SK-N-SH treated with all-trans-retinoic acid at 6 μM for 48 hours (cell line): Measurements from ENCODE around the gene MTHFS.

ENCODE experiments used
- ATAC-seq: fragments of 200-7000 bp; cut with Tn5 transposase; 3 replicates; pipeline ENCODE4 v1.9.1; 2020; ENCODE audit warnings: mild to moderate bottlenecking, moderate library complexity
- ARNTL ChIP-seq: fragments of 450-650 bp; formaldehyde crosslinking; IDR thresholded peaks from 2 replicates; pipeline ENCODE4 v1.5.0; 2020; ENCODE audit warnings: low read depth, mild to moderate bottlenecking, moderate library complexity, borderline replicate concordance
- BACH2 ChIP-seq: fragments of 250-450 bp; sonication (Bioruptor Pico); IDR thresholded peaks from 2 replicates; pipeline ENCODE4 v1.9.0; 2021; ENCODE audit warnings: mild to moderate bottlenecking, borderline replicate concordance
- CSRNP3 ChIP-seq: fragments of 250-450 bp; sonication (Bioruptor Pico); IDR thresholded peaks from 2 replicates; pipeline ENCODE4 v1.5.1; 2021; ENCODE audit warnings: mild to moderate bottlenecking, moderate library complexity
- ESRRG ChIP-seq: fragments of 250-450 bp; sonication (Bioruptor Pico); IDR thresholded peaks from 2 replicates; pipeline ENCODE4 v1.6.1; 2021; ENCODE audit warnings: mild to moderate bottlenecking
- GLIS3 ChIP-seq: fragments of 250-450 bp; sonication (Bioruptor Pico); IDR thresholded peaks from 2 replicates; pipeline ENCODE4 v1.5.0; 2020; ENCODE audit warnings: mild to moderate bottlenecking, moderate library complexity
- PATZ1 ChIP-seq: fragments of 250-450 bp; sonication (Bioruptor Pico); IDR thresholded peaks from 2 replicates; pipeline ENCODE4 v1.8.0; 2020; ENCODE audit warnings: mild to moderate bottlenecking, moderate library complexity, borderline replicate concordance
- PPARA ChIP-seq: fragments of 250-450 bp; sonication (Bioruptor Pico); IDR thresholded peaks from 2 replicates; pipeline ENCODE4 v1.5.0; 2020; ENCODE audit warnings: mild to moderate bottlenecking, borderline replicate concordance
- RARB ChIP-seq: fragments of 250-450 bp; sonication (Bioruptor Pico); IDR thresholded peaks from 2 replicates; pipeline ENCODE4 v1.8.0; 2021; ENCODE audit warnings: mild to moderate bottlenecking, moderate library complexity
- SNAI2 ChIP-seq: fragments of 250-450 bp; sonication (Bioruptor Pico); IDR thresholded peaks from 2 replicates; pipeline ENCODE4 v1.5.0; 2020; ENCODE audit warnings: mild to moderate bottlenecking, moderate library complexity
- TCF4 ChIP-seq: fragments of 250-450 bp; sonication (Bioruptor Pico); IDR thresholded peaks from 2 replicates; pipeline ENCODE4 v1.8.0; 2021; ENCODE audit warnings: mild to moderate bottlenecking, moderate library complexity, borderline replicate concordance
- TOX ChIP-seq: fragments of 250-450 bp; sonication (Bioruptor Pico); IDR thresholded peaks from 2 replicates; pipeline ENCODE4 v1.8.0; 2021; ENCODE audit warnings: mild to moderate bottlenecking, moderate library complexity, borderline replicate concordance
- ZC3H10 ChIP-seq: fragments of 250-450 bp; sonication (Bioruptor Pico); IDR thresholded peaks from 2 replicates; pipeline ENCODE4 v1.5.1; 2021; ENCODE audit warnings: mild to moderate bottlenecking, moderate library complexity
- ZFP3 ChIP-seq: fragments of 250-450 bp; sonication (Bioruptor Pico); IDR thresholded peaks from 2 replicates; pipeline ENCODE4 v1.5.0; 2020; ENCODE audit warnings: mild to moderate bottlenecking, moderate library complexity
- ZFP30 ChIP-seq: fragments of 450-650 bp; formaldehyde crosslinking; IDR thresholded peaks from 2 replicates; pipeline ENCODE4 v1.5.0; 2022; ENCODE audit warnings: mild to moderate bottlenecking, moderate library complexity
- ZNF565 ChIP-seq: fragments of 450-650 bp; formaldehyde crosslinking; conservative IDR thresholded peaks from 2 replicates; pipeline ENCODE4 v1.5.0; 2020; ENCODE audit warnings: low read depth, mild to moderate bottlenecking, moderate library complexity
- ZNF70 ChIP-seq: fragments of 450-650 bp; formaldehyde crosslinking; IDR thresholded peaks from 2 replicates; pipeline ENCODE4 v1.5.0; 2020; ENCODE audit warnings: mild to moderate bottlenecking, moderate library complexity
- ZNF8 ChIP-seq: fragments of 450-650 bp; formaldehyde crosslinking; IDR thresholded peaks from 2 replicates; pipeline ENCODE4 v1.5.0; 2020; ENCODE audit warnings: mild to moderate bottlenecking, moderate library complexity
- TF ChIP-seq, protein P1 (sequence below): fragments of 250-450 bp; sonication (Bioruptor Pico); IDR thresholded peaks from 2 replicates; pipeline ENCODE4 v1.8.0; 2021; ENCODE audit warnings: low read depth, mild to moderate bottlenecking, moderate library complexity, borderline replicate concordance
- TF ChIP-seq, protein P2 (sequence below): fragments of 250-450 bp; sonication (Bioruptor Pico); IDR thresholded peaks from 2 replicates; pipeline ENCODE4 v1.5.0; 2020; ENCODE audit warnings: mild to moderate bottlenecking, moderate library complexity

Gene MTHFS

DNA sequence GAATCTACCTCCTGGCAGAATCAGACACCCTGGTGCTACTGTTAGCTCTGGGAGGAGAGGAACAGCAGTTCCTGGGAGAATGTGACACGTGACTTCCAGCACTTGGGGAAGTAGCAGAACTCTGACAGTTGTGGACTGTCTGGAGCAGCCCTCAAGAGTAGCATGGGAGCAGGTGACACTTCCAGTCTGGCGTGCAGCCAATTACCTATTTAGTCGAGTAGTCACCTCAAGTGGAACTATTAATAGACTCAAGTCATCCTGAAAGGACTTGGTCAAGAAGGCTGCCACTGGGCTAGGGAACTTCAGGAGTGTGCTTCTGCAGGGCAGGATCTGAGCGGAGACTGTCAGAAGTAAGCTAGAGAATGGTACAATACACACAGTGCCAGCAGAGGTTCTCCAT is 62.3 kb downstream of the MTHFS start:
- TF ChIP-seq RARB (no peak), PATZ1 (CRISPR knock-in tag) (no peak), ZFP30 (CRISPR knock-in tag) (no peak), ESRRG (CRISPR knock-in tag) (no peak), PPARA (CRISPR knock-in tag) (no peak), BACH2 (no peak), TOX (CRISPR knock-in tag) (no peak)
- TF ChIP-seq, protein P1, sequence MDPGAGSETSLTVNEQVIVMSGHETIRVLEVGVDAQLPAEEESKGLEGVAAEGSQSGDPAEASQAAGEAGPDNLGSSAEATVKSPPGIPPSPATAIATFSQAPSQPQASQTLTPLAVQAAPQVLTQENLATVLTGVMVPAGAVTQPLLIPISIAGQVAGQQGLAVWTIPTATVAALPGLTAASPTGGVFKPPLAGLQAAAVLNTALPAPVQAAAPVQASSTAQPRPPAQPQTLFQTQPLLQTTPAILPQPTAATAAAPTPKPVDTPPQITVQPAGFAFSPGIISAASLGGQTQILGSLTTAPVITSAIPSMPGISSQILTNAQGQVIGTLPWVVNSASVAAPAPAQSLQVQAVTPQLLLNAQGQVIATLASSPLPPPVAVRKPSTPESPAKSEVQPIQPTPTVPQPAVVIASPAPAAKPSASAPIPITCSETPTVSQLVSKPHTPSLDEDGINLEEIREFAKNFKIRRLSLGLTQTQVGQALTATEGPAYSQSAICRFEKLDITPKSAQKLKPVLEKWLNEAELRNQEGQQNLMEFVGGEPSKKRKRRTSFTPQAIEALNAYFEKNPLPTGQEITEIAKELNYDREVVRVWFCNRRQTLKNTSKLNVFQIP (CRISPR knock-in tag): no peak
- no peak for ATAC-seq

GRCh38 chr15:79832367-79833120 is 64.3 kb downstream of the MTHFS start:
- no peak for ATAC-seq

More at GRCh38 chr15:79832367-79833120, 64.3 kb downstream of the MTHFS start:
- TF ChIP-seq, protein P2, sequence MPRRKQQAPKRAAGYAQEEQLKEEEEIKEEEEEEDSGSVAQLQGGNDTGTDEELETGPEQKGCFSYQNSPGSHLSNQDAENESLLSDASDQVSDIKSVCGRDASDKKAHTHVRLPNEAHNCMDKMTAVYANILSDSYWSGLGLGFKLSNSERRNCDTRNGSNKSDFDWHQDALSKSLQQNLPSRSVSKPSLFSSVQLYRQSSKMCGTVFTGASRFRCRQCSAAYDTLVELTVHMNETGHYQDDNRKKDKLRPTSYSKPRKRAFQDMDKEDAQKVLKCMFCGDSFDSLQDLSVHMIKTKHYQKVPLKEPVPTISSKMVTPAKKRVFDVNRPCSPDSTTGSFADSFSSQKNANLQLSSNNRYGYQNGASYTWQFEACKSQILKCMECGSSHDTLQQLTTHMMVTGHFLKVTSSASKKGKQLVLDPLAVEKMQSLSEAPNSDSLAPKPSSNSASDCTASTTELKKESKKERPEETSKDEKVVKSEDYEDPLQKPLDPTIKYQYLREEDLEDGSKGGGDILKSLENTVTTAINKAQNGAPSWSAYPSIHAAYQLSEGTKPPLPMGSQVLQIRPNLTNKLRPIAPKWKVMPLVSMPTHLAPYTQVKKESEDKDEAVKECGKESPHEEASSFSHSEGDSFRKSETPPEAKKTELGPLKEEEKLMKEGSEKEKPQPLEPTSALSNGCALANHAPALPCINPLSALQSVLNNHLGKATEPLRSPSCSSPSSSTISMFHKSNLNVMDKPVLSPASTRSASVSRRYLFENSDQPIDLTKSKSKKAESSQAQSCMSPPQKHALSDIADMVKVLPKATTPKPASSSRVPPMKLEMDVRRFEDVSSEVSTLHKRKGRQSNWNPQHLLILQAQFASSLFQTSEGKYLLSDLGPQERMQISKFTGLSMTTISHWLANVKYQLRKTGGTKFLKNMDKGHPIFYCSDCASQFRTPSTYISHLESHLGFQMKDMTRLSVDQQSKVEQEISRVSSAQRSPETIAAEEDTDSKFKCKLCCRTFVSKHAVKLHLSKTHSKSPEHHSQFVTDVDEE (CRISPR knock-in tag): no peak
- no peak for TF ChIP-seq ZNF8 (CRISPR knock-in tag)
- no peak for TF ChIP-seq CSRNP3 (CRISPR knock-in tag)
- no peak for TF ChIP-seq ZC3H10 (CRISPR knock-in tag)
- no peak for TF ChIP-seq SNAI2 (CRISPR knock-in tag)
- no peak for TF ChIP-seq ARNTL
- TF ChIP-seq TCF4 (CRISPR knock-in tag): no peak
- no peak for TF ChIP-seq GLIS3 (CRISPR knock-in tag)
- no peak for TF ChIP-seq PATZ1 (CRISPR knock-in tag)
- no peak for TF ChIP-seq ZNF565 (CRISPR knock-in tag)
- no peak for TF ChIP-seq ZFP3 (CRISPR knock-in tag)
- no peak for TF ChIP-seq BACH2
- TF ChIP-seq ESRRG (CRISPR knock-in tag): no peak
- TF ChIP-seq, protein P1 (CRISPR knock-in tag): no peak
- no peak for TF ChIP-seq ZNF70 (CRISPR knock-in tag)
- TF ChIP-seq, all 23 proteins: peak for 0
